Left colon (tissue), 2 donors: Measurements from ENCODE around the gene IRAG1. TPM values are rescaled to one million over a fixed set of nuclear protein-coding genes. Genes with fewer than 3 reads are reported as not detected.

Experiments used
- ATAC-seq: fragments of 200-7000 bp; cut with Tn5 transposase; one replicate; pipeline ENCODE4 v1.9.1; 2020; ENCODE audit warnings: mild to moderate bottlenecking, moderate library complexity
- DNase-seq, 2 donors: peaks; one replicate each; pipeline ENCODE4 v3.0.0-alpha.2; 2020
- intact Hi-C, 2 donors: fragments of 100-400 bp; cut with DNase I in 1 of 2; cut with micrococcal nuclease in 1 of 2; formaldehyde crosslinking; loops; one replicate each; pipeline versions ENCODE4 v1.11.2 to v1.14.0; 2022; cut with DNase I, micrococcal nuclease
- total RNA-seq, 2 donors: library from RNA; stranded (reverse); fragmentation: NEBNext Ultra II Directional; extraction: Animal tissue kit (Norgen Biotek cat#: 25700); gene quantifications; one replicate each; pipeline ENCODE4 v1.2.1, GENCODE V29; 2021
- donor health status: DM: no; HTN: no; CAD: no.
- donor health status: DM: yes; HTN: yes; CAD: no.

IRAG1 gene
- total RNA-seq, 2 donors from 2014 or later, result 7.7 to 22.9 TPM

DNA sequence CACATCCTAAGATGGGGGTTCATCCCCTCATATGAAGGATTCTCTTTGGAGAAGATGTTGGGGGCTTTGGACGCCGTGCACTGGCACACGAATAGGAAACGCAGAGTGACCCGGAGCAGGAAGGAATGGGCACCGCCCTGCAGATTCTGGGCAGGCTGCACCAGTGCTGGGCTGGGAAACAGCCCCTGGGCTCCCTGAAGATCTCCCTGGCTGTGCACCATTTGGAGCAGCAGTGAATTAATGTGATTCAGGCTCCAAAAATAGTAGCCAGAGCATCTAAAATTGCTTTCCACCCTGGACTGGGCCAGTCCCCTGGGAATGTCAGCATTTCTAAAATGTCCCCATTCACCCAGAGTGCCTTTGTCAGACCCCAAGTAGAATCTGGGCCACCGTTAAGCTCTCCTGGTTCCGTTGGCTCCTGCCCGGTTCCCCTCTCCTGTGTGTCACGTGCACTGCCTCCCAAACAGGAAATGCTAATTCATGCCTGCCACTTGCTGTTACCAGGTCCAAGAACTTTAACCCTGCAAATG, 18.6 kb downstream of the IRAG1 start:
- peak; percentile 37 for ATAC-seq
- no peak for DNase-seq
- intact Hi-C loops, result no loop called here

- no peak for DNase-seq
- intact Hi-C loops, result no loop called here
- no peak for ATAC-seq
These were observed 19.1 kb downstream of the IRAG1 start for GRCh38 chr11:10674440-10674855.

DNA sequence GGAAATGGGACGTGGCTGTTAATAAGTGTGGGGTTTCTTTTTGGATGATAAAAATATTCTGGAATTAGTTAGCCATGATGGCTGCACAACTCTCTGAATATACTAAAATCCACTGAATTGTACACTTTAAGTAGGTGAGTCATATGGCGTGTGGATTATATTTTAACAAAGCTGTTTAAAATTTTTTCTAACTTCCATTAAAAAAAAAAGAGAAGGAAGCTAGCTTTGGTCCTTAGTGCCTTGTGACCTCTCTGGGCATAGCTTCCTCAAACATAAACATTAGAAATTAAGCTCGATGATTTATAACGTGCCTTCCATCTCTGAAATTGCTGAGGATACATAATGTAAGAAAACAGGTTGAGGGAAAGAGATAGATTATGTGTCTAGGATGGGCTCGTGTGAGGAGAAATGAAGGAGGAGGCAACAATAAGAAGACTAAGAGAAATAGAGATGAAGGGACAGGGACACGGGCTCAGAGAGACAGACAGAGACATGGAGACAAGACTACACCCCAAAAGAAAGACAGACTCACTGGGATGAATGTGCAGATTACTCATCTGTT, 20.0 kb downstream of the IRAG1 start:
- DNase-seq (no peak), ATAC-seq (no peak)
- intact Hi-C loops, result no loop called here

GRCh38 chr11:10670099-10670498, 23.5 kb downstream of the IRAG1 start:
- intact Hi-C loops, result no loop called here
- ATAC-seq (peak; percentile 26), DNase-seq (no peak)

- intact Hi-C loops, result no loop called here
- DNase-seq (no peak), ATAC-seq (peak; percentile 55)
These were observed 24.1 kb downstream of the IRAG1 start for GRCh38 chr11:10669258-10670033.

DNA sequence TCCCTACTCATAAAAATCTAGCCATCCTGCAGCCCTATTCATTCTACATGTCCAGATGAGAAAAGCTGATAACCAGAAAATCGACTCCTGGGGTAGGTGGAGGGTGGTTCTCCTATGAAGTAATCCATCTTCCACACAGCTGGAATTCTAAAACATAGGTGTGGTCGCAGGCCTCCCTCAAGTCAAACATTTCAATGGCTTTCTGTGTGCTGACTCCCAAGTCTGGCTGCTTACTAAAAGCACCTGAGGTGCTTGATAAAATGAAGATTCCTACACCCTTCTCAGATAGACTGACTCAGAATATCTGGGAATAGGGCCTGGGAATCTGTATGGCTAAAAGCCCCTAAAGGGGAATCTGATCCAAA, 26.1 kb downstream of the IRAG1 start:
- intact Hi-C loops, result no loop called here
- DNase-seq, result no peak
- ATAC-seq, result no peak

DNA sequence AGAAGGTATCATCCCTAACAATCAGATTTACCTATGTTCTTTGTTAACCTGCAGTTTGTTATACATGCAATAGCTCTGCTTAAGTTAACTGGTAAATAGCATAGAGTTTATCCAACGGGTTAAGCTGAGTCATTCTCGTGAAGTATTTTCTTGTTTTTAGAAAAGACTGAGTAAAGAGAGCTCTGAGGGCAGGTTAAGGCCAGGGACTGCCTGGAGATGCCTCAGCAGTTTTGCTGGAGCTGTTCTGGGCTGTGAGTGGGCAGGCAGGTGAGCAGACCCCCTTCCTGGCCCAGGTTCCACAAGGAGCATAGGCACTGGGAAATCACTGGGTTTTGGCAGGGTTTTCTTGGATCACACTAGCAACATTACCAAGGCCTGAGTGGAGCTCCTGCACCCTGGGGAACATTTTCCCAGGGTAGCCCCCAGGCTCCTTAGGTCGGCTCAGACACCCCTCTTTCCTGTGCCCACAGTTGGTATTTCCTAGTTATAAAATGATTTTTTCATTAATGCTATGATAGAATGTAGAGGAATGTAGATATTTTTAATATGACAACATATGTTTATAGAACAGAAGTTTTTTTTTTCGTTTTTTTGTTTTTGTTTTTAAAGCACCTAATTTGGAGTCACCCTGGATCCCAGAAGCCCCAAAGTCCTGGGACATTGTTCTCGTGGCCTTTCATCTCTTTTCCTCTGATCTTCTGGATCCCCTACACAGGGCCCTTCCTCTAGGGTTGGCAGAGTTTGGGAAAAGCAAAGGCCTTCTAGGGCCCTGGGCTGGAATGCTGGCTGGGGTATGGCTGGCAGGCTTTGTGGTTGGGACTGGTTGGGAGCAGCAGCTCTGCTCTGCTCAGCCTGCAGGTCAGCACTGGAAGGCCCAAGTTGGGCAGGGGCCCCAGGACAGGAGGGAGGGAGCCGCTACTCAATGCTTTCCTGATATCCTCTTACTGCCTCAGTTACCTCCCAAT, 26.7 kb downstream of the IRAG1 start:
- ATAC-seq (no peak), DNase-seq (no peak)
- intact Hi-C loops, result no loop called here

DNA sequence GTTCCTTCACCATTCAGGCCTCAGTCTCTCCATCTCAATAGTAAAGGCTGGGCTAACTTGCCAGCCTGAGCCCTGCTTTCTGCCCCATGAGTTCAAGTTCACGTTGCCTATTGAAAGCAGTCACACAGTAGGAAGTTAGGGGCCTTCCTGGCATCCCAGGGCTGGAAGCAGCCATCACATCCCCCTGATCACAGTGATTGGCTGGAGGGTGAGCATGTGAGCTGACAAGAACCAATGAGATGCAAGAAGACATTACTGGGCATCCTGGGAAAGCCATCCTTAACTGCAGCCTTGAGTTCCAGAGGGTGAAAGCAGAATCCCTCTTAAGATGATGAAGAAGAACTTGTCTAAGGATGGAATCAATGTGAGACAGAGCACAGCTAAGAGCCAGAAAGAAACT, 29.1 kb downstream of the IRAG1 start:
- intact Hi-C loops, result no loop called here
- no peak for DNase-seq
- no peak for ATAC-seq

DNA sequence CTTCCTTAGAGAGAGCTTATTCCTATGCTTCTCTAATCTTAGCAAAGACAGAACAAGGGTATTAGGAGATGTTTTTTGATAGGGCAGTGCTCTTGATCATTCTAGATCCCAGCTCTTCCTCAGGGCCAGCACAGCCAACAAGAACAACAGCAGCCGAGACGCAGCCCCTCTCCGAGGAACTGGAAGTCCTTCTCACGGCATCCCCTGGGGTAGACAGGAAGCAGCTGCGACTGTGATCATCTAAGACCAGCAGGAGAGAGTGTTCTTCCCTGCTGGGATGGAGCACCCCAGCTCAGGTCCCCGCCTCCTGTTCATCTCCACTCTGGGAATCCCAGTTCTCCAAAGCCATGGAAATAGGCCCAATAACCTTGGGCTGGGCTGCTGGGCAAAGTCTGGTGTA, 29.6 kb downstream of the IRAG1 start:
- no peak for ATAC-seq
- intact Hi-C loops, result no loop called here
- peak in 1 of 2 donors; percentile 16 for DNase-seq

GRCh38 chr11:10663365-10663764, 30.2 kb downstream of the IRAG1 start:
- ATAC-seq (no peak), DNase-seq (peak in 1 of 2 donors; percentile 5)
- intact Hi-C loops, result no loop called here

- ATAC-seq, result no peak
- intact Hi-C loops, result no loop called here
These were observed 33.2 kb downstream of the IRAG1 start for GRCh38 chr11:10660323-10660722.

GRCh38 chr11:10659339-10660216, 34.0 kb downstream of the IRAG1 start:
- intact Hi-C loops, result no loop called here
- DNase-seq (peak in 1 of 2 donors; percentile 50), ATAC-seq (peak; percentile 51)

More at GRCh38 chr11:10660323-10660722, 33.2 kb downstream of the IRAG1 start:
- DNase-seq, result peak in 1 of 2 donors; percentile 19

GRCh38 chr11:10658621-10659338, 34.8 kb downstream of the IRAG1 start:
- intact Hi-C loops, result no loop called here
- DNase-seq (peak in 1 of 2 donors; percentile 18), ATAC-seq (no peak)

GRCh38 chr11:10657308-10658271, 36.0 kb downstream of the IRAG1 start:
- DNase-seq (peak in 1 of 2 donors; percentile 22), ATAC-seq (no peak)
- intact Hi-C loops, result no loop called here

GRCh38 chr11:10655943-10656576, 37.5 kb downstream of the IRAG1 start:
- DNase-seq (peak in 1 of 2 donors; percentile 6), ATAC-seq (no peak)
- intact Hi-C loops, result no loop called here

DNA sequence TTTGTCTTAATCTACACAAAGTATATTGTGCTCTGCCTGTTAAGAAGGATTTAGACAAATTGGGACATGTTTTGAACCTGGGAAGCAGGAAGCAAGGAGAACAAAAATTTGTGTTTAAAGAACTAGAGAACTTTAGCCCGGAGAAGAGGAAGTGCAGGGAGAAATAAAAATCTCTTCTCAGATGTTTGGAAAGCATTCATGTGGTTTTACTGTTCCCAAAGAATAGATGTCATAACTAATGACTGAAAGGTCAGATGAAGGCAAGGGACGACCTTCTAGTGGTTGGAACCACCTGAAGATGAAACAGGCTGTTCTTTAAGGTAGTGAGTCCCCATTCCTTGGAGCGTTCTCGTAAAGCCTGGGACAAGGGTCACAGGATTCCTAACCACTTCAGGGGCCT, 38.3 kb downstream of the IRAG1 start:
- intact Hi-C loops, result no loop called here
- DNase-seq (no peak), ATAC-seq (peak; percentile 54)
